GM18526 (cell line): ENCODE results near the gene ABHD2.

Source experiments
- POLR2A ChIP-seq: IDR thresholded peaks from 3 replicates; pipeline ENCODE4 v1.6.1; 2011; ENCODE audit not compliant: insufficient read length; ENCODE audit errors: extremely low read depth

ABHD2 gene

DNA sequence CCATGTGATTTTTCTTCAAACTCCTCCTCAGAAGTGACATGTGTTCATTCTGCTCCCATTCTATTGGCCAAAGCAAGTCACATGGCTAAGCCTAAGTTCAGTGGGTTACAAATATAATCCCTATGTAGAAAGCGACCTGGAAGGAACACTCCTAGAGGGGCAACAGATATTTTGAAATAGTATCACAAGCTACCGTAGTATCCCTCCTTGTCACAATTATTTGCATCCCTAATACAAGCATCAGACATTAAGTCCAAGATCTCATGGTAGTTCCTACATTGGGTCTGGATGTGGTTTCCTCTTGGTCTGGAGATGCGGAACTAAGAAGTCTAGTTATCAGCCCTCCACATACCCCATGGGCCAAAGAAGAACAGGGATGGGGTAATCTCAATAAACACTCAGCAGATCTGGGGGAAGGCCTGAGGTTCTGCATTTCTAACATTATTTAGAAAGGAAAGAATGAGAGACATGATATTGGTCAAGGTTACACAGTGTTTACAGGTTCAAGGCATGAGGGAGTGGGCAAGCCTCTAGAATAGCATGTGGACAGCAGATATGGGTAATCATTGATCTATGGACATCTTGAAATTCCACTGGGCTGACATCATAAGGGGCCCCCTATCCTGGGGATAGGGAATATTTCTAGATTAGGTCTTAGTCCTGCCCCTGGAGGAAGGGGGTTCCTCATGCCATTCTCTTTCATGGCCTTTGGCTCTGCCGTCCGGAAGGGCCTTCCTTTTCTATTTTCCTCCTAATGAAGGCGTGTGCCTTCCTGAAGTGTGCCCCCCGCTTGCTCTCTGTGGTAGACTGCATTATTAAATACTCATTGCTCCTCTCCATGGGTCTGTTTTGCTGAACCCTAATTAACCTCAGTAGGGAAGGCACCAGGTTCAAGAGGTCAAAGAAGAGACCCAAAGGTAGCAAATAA is 17.8 kb upstream of the ABHD2 start:
- TF ChIP-seq POLR2A, result no peak

DNA sequence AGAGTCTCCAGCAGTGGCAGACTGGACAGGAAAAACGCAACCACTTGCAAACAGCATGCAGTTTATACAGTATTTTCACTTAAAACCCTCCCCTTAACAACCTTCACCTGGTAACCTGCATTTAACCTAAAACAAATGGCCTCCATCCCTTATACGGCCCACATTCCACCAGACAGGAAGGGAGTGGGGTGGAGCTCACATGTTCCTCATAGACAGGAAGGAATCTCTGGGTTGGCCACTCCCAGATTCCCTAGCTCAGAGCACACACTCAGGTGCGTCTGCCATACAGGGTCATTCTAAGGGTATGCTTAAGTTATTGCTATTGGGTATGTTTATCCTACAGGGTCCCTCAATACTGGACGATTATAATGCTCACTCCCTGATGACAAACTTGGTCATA is 16.8 kb upstream of the ABHD2 start:
- TF ChIP-seq POLR2A, result no peak

DNA sequence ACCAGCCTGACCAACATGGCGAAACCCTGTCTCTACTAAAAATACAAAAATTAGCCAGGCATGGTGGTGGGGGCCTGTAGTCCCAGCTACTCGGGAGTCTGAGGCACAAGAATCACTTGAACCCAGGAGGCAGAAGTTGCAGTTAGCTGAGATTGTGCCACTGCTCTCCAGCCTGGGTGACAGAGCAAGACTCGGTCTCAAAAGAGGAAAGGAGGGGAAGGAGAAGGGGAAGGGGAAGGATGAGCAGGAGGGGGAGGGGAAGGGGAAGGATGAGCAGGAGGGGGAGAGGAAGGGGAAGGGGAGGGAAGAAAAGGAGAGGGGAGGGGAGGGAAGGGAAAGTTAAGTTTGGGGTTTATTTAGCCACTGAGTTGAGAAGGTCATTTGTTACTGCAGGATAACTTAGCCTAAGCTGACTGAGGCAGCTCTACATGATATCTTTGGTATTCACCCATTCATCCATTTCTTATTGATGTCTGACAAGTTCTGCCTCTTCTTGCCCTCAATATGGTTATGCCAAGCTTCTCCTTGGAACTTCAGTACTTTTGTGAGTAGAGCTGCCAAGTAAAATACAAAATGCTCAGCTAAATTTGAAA is 15.9 kb upstream of the ABHD2 start:
- TF ChIP-seq POLR2A, result no peak

DNA sequence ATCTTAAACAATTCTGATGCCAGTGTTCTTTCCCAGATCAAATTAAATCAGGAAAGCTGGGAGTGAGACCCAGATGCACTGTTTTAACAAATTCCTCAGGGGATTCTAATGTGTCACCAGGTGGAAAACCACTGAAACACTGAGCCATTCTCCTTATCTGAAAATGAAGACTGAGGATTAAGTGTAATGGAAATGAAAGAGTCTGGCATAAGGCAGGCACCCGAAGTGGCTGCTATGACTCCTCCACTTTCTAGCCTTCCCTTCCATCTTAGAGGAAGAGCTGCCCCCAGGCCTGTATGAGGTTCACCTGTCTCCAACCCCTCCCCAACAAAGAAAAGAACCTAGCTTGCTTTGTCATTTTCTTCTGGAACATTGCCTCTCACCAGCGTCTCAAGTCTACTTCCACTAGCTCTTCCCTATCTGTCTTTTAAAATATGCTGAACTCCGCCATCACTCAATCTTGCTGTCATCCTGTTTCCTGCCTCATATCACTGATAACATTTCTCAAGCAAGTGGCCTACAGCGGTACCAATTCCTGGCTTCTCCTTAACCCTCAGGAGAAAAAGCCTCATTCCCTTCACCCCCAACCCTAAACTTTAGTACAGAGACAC is 13.7 kb upstream of the ABHD2 start:
- TF ChIP-seq POLR2A, result no peak

DNA sequence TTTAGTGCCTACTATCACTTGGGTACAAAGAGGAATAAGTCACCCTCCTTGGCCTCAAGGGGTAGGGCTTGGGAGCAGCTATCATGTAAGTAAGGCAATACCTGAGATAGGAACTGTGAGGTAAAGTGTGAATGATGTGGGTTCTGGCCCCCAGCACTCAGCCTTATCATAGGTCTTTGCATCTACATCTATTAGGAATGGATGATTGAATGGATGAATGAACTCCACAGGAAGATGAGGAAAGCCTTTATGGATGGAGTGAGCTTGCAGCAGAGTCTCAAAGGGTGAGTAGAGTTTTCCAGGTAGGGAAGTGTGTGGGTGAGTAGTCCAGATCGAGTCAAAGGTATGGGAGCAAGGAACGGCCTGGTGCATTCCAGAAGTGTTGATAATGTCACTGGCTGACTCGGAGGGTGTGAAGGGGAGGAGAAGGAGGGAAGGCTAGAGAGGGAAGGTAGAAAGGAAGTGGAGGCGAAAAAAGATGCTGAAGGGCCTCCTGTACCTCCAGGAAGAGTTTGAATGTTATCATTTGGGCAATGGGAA is 13.1 kb upstream of the ABHD2 start:
- no peak for TF ChIP-seq POLR2A

DNA sequence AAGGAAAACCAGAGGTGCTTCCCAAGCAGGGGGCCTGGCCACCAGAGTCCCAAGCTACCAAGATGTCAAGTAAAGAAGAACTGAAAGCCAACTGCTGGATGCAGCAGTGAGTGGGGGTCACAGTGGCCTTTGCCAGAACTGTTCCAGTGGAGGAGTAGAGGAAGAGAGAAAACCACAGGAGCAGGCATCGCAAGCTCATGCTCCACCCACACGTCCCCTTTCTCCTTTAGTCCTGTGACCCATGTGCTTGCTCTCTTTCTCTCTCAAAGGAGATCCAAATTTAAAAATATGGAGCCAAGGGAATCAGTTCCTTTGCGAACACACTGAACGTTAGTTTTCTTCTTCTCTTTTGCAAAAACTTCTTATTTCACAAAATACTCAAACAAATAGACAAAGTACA is 12.4 kb upstream of the ABHD2 start:
- TF ChIP-seq POLR2A, result no peak

DNA sequence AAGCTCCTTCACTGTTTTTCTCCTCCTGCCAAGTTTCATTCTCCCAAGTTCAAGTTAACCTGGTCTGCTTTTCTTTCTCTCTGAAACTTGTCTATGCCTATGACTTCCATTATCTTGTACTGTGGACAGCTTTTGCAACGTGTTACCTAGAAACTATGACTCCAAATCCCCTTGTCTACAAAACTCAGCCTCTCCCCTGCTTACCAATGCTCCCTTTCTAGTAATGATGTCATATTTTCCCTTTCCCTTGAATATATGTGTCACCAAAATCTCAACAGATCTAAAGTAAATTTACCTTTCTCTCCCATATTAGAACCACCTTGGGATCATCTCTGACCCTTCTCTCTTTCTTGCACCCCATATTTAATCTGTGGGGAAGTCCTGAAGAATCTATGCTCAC is 10.5 kb upstream of the ABHD2 start:
- TF ChIP-seq POLR2A, result no peak

DNA sequence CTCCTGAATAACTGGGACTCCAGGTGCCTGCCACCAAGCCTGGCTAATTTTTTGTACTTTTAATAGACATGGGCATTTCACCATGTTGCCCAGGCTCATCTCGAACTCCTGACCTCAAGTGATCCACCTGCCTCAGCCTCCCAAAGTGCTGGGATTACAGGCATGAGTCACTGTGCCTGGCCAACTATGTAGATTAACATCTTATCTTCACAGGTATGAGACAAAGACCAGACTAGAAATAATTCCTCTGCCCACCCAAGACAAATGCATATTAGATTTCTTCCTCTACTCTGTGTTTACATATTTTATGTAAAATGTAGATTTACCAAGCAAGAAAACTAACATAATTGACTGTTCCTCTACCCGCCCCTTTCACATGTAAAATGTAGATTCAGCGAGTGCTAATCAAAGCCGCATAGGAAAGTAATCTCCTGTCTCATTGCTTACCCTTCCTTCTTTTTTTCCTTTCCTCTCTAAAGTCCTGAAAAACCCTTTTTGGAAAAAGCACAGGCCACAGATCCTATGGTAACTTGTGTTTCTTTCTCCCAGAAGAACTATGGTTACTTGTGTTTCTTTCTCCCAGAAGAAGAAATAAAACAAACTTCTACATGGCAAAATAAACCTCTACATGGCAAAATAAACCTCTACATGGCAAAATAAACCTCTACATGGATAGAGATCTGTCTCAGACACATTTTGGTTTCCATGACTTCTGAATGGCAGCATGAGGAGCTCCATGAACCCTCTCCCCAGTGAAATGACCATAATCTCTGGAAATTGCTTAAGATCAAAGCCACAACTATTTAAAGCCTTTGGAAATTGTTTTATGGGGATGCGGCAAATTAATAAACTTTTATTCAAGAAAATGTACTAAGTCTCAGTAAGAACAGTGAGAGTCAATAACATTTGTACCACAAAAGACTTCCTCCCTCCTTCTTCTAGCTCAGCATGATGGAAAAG is 9.1 kb upstream of the ABHD2 start:
- no peak for TF ChIP-seq POLR2A

DNA sequence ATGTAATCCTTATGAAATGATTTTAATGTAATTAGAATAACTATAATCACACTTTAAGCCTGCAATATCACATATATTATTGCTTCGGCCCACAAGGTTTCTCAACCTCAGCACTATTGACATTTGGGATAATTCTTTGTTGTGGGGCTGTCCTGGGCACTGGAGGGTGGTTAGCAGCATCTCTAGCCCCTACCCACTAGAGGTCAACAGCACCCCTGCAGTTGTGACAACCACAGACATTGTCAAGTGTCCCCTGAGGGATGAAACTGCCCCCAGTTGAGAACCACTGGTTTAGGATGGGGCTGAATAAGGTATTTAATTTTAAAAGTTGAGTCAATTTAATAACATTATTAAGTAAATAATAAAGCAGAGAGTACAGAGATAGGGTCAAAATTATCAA is 6.4 kb upstream of the ABHD2 start:
- no peak for TF ChIP-seq POLR2A

DNA sequence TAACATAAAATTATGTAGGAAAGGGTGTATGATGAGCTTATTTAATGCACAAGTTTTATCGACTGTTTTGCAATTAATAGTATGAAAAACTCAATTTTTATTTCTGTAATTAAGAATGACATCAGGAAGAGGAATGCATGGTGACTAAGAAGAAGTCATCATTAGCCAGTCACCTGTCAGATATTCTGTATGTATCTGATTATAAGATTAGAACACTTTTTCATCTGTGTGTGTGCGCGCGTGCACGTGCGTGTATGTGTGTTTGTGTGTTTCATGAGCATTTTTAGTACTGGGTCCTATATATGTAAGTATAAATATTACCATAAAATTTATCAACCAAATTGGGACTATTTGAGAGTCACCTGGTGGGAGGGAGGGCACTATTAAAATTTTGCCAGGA is 5.0 kb upstream of the ABHD2 start:
- no peak for TF ChIP-seq POLR2A

DNA sequence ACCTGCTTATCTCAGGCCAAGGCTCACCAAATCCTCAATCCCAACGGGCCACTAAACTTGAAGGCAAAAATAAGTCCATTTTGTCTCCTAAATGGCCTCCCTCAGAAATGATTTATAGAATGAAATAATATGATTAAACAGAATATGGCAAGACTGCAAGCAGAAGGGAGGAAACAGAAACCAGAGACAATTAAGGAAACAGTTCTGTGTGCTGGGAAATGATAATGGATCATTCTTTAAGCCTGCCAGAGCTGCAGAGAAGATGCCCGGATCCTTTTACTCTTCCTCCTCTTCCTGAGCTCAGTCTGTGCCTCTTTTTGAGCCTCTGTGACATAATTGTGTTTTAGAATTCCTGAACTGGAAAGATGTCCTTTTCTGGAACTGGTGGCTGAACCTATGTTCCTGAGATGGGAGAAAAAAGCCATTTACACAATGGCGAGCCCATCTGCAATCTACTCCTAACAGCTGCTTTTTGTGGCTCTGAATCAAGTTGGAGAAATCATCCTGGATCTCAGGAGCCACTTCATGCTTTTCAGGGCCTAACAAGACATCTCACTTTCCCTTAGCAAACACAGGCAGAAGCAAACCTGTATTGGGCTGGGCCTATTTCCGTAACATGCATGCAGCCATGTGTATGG is 2.8 kb upstream of the ABHD2 start:
- no peak for TF ChIP-seq POLR2A

DNA sequence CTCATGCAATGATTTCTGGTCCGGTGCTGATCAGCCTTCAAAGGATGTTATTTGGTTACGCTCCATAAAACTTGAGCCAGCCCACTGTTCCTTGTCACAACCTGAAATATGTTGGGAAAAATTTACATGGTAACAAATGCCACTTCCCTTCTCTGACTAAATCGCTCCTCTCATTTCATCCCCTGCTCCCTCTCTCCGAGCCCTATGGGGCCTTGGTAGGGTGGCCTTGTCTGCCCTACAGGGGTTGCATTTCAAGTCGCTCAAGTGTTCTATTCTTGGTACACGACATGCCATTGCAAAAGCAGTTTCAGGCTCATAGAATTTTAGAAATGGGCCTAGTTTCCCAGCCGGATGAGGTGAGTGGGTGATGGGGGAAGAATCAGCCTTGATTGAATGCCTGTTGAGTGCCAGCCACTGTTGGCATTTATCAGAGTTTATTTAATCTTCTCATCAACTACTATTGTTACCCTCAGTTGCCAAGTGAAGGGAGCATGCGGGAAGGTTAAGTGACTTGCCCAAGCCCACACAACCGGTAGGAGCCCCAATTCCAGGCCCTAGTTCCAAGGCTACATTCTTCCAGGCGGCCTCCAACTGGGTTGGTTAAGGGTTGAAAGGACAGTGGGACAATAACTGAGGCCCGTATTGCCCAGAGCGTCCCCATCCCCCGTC is 961 bp upstream of the ABHD2 start:
- no peak for TF ChIP-seq POLR2A

DNA sequence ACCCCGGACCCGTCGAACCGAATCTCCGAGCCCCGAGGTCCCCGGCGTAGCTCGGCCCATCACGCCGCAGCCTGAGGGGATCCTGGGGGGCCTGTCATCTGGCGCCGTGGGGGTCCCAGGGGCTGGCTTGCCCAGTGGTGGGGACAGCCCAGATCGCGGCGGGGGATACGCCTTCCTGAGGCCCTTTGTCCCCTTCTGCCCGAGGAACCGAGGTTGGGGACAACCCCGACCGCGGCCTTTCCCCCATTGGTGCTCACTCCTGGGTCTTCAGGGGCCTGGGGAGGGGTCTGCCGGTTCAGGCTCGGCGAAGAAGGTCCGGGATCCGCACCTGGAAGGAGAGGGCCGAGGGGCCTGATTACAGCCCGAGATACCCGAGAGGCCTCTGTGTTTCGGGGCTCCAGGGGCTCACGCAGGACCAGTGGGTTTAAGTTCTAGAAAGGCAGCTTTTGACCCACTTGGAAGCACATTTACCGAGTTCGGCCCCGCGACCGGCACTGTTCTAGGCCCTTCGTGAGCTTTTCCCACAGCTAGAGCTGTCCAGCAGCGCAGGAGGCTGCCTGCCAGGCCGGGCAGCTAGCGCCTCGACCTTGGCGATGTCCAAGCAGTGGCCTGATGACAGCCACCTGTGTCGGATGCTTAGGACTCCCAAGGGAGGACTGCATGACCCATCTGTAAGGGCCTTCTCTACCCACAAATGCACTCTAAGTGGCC is 504 bp downstream of the ABHD2 start:
- TF ChIP-seq POLR2A, result no peak
